Colonic mucosa (tissue), 4 donors: ENCODE measurements around the gene RNU6-7. TPM values are rescaled to one million over a fixed set of nuclear protein-coding genes. Genes with fewer than 3 reads are reported as not detected.

ENCODE experiments used
- DNase-seq: peaks from one replicate; pipeline ENCODE4 v3.0.0-alpha.2; 2020
- H3K27ac ChIP-seq: fragments of 200-600 bp; one replicate; pipeline ENCODE4 v1.8.0; 2021
- H3K27me3 ChIP-seq: fragments of 200-600 bp; one replicate; pipeline ENCODE4 v1.8.0; 2021
- H3K36me3 ChIP-seq: fragments of 200-600 bp; one replicate; pipeline ENCODE4 v1.8.0; 2021
- H3K4me1 ChIP-seq: fragments of 200-600 bp; one replicate; pipeline ENCODE4 v1.8.0; 2021; ENCODE audit warnings: mild to moderate bottlenecking
- H3K4me3 ChIP-seq: fragments of 200-600 bp; one replicate; pipeline ENCODE4 v1.8.0; 2021
- H3K9ac ChIP-seq, 2 donors: one replicate each; pipeline ENCODE4 v1.7.0; 2013; ENCODE audit warnings: control low read depth in 2 of 2, low read depth in 2 of 2, low read length in 2 of 2
- H3K9me3 ChIP-seq: fragments of 200-600 bp; one replicate; pipeline ENCODE4 v1.8.0; 2021
- CTCF ChIP-seq: fragments of 200-600 bp; IDR thresholded peaks from one replicate; pipeline ENCODE4 v1.8.0; 2022; ENCODE audit warnings: antibody characterized with exemption, mild to moderate bottlenecking
- intact Hi-C: fragments of 100-400 bp; cut with DNase I; formaldehyde crosslinking; loops from one replicate; pipeline ENCODE4 v1.14.1; 2022
- total RNA-seq, 2 donors: library from RNA; stranded (reverse); fragmentation: NEBNext Ultra II Directional in 1 of 2; extraction: Animal tissue kit (Norgen Biotek cat#: 25700) in 1 of 2; gene quantifications; one replicate each; pipeline ENCODE4 v1.2.1, GENCODE V29; 2021
- donor health status: healthy.
- donor health status: DM: no; HTN: no; CAD: no.
- donor health status: DM: no; HTN: no; CAD: no.

The RNU6-7 gene
- not detected for total RNA-seq

GRCh38 chr14:32201816-32202490 lies at the start of gene RNU6-7:
Gene RNU6-7 (plus strand): TSS chr14:32202045.
- peak within 1 kb of the TSS; percentile 46 for H3K4me3 ChIP-seq
- intact Hi-C loops = loop anchor here (5.0 kb wide), 1 partner anchor 125 kb away; the partner anchor contains the start of gene ARHGAP5
- TF ChIP-seq CTCF = no peak
- no peaks in the 10 kb centered on the region for H3K27me3 ChIP-seq
- H3K27ac ChIP-seq = peak within 1 kb of the TSS; percentile 35
- H3K36me3 ChIP-seq = no peaks in the 10 kb centered on the region
- DNase-seq = peak; percentile 29
- H3K9ac ChIP-seq = peak within 1 kb of the TSS; percentile 40 to 77
- peaks cover 3% of the 10 kb centered on the region for H3K4me1 ChIP-seq
- no peaks in the 10 kb centered on the region for H3K9me3 ChIP-seq

GRCh38 chr14:32166029-32166428 lies 35.8 kb upstream of the RNU6-7 start:
- Histone ChIP-seq H3K27ac (no peak overlapping the region), H3K4me1 (no peaks in the 10 kb centered on the region), H3K4me3 (no peak overlapping the region), H3K9ac (no peak overlapping the region), H3K27me3 (no peaks in the 10 kb centered on the region), H3K36me3 (no peaks in the 10 kb centered on the region), H3K9me3 (no peaks in the 10 kb centered on the region)
- no peak for TF ChIP-seq CTCF
- no peak for DNase-seq
- intact Hi-C loops = no loop called here

- Histone ChIP-seq H3K4me1 (no peaks in the 10 kb centered on the region), H3K27ac (no peak overlapping the region), H3K9ac (no peak overlapping the region), H3K9me3 (no peaks in the 10 kb centered on the region), H3K36me3 (no peaks in the 10 kb centered on the region), H3K27me3 (no peaks in the 10 kb centered on the region), H3K4me3 (no peak overlapping the region)
- no peak for TF ChIP-seq CTCF
- DNase-seq = no peak
- intact Hi-C loops = no loop called here
Measured at GRCh38 chr14:32166924-32167323, 34.9 kb upstream of the RNU6-7 start.

- H3K36me3 ChIP-seq = no peaks in the 10 kb centered on the region
- H3K27me3 ChIP-seq = no peaks in the 10 kb centered on the region
- H3K9me3 ChIP-seq = no peaks in the 10 kb centered on the region
- no peak overlapping the region for H3K4me3 ChIP-seq
- no peak overlapping the region for H3K9ac ChIP-seq
- no peaks in the 10 kb centered on the region for H3K4me1 ChIP-seq
- no peak overlapping the region for H3K27ac ChIP-seq
- no peak for DNase-seq
- TF ChIP-seq CTCF = no peak
- intact Hi-C loops = no loop called here
Measured at GRCh38 chr14:32167907-32168306, 33.9 kb upstream of the RNU6-7 start.

- no peak for TF ChIP-seq CTCF
- H3K27ac ChIP-seq = no peak overlapping the region
- H3K36me3 ChIP-seq = no peaks in the 10 kb centered on the region
- H3K4me1 ChIP-seq = no peaks in the 10 kb centered on the region
- intact Hi-C loops = no loop called here
- DNase-seq = no peak
- no peaks in the 10 kb centered on the region for H3K27me3 ChIP-seq
- no peaks in the 10 kb centered on the region for H3K9me3 ChIP-seq
- no peak overlapping the region for H3K9ac ChIP-seq
- no peak overlapping the region for H3K4me3 ChIP-seq
Measured at GRCh38 chr14:32169191-32169590, 32.7 kb upstream of the RNU6-7 start.
